ENCODE results near the gene MMP21.

GRCh38 chr10:125822878-125823662, 47.4 kb upstream of the MMP21 start, which contains the start of the genes BCCIP and UROS:
- TF ChIP-seq CTCF (conservative IDR thresholded peaks at IDR 0.05; ENCODE audit: low read depth in 2 of 2), result no peak
- TF ChIP-seq POLR2AphosphoS5 (IDR thresholded peaks at IDR 0.05; ENCODE audit: low read depth), result peak; percentile 84
- TF ChIP-seq REST (IDR thresholded peaks at IDR 0.05; ENCODE audit: unreplicated experiment), result no peak
- TF ChIP-seq CREB1 (CRISPR knock-in tag; IDR thresholded peaks at IDR 0.05; ENCODE audit: low read depth), result peak; percentile 47; the same call in 1 of the 2 replicates
